ENCODE data around the gene KCNMB4. TPM values are rescaled to one million over a fixed set of nuclear protein-coding genes. Genes with fewer than 3 reads are reported as not detected.

Gene KCNMB4
- polyA plus RNA-seq, 4 donors, result 0.22 to 2.8 (median 1.3) TPM

GRCh38 chr12:70459786-70460185 is 93.7 kb downstream of the KCNMB4 start:
- FAIRE-seq (no peak), DNase-seq (no peak)
- Histone ChIP-seq H3K9me3 (ENCODE audit: control insufficient read depth in 2 of 2, insufficient read depth in 1 of 2, low read depth in 1 of 2, low read length in 1 of 2) (peaks cover 3 to 15% of the 10 kb centered on the region in 2 donors), H3K4me3 (ENCODE audit: low read depth in 1 of 3, low read length in 3 of 3) (no peak overlapping the region), H3K27me3 (ENCODE audit: control insufficient read depth in 3 of 3, insufficient read depth in 3 of 3, low read length in 3 of 3) (no peaks in the 10 kb centered on the region), H3K4me1 (ENCODE audit: control insufficient read depth in 3 of 3, insufficient read depth in 2 of 3, low read depth in 1 of 3, low read length in 2 of 3) (no peaks in the 10 kb centered on the region), H3K27ac (ENCODE audit: low read depth in 1 of 3, low read length in 2 of 3) (no peak overlapping the region), H3K36me3 (ENCODE audit: control insufficient read depth in 3 of 3, insufficient read depth in 2 of 3, low read depth in 1 of 3, low read length in 3 of 3) (no peaks in the 10 kb centered on the region)

- Histone ChIP-seq H3K9me3 (ENCODE audit: control insufficient read depth in 2 of 2, insufficient read depth in 1 of 2, low read depth in 1 of 2, low read length in 1 of 2) (peaks cover 3 to 15% of the 10 kb centered on the region in 2 donors), H3K36me3 (ENCODE audit: control insufficient read depth in 3 of 3, insufficient read depth in 2 of 3, low read depth in 1 of 3, low read length in 3 of 3) (no peaks in the 10 kb centered on the region), H3K27ac (ENCODE audit: low read depth in 1 of 3, low read length in 2 of 3) (no peak overlapping the region), H3K4me1 (ENCODE audit: control insufficient read depth in 3 of 3, insufficient read depth in 2 of 3, low read depth in 1 of 3, low read length in 2 of 3) (no peaks in the 10 kb centered on the region), H3K4me3 (ENCODE audit: low read depth in 1 of 3, low read length in 3 of 3) (no peak overlapping the region), H3K27me3 (ENCODE audit: control insufficient read depth in 3 of 3, insufficient read depth in 3 of 3, low read length in 3 of 3) (no peaks in the 10 kb centered on the region)
- no peak for FAIRE-seq
- WGBS, 3 donors, result 89 to 92% (median 91%) methylated on average over 4 of the region's 4 CpGs
- DNase-seq, result no peak
These were observed 97.9 kb downstream of the KCNMB4 start for GRCh38 chr12:70463997-70464396.

GRCh38 chr12:70466753-70467152 is 100.7 kb downstream of the KCNMB4 start:
- no peak overlapping the region for H3K27ac ChIP-seq (ENCODE audit: low read depth in 1 of 3, low read length in 2 of 3)
- H3K27me3 ChIP-seq (ENCODE audit: control insufficient read depth in 3 of 3, insufficient read depth in 3 of 3, low read length in 3 of 3), result no peaks in the 10 kb centered on the region
- no peak for DNase-seq
- 82 to 87% (median 85%) methylated on average over 2 of the region's 2 CpGs for WGBS, 3 donors
- no peaks in the 10 kb centered on the region for H3K4me1 ChIP-seq (ENCODE audit: control insufficient read depth in 3 of 3, insufficient read depth in 2 of 3, low read depth in 1 of 3, low read length in 2 of 3)
- H3K36me3 ChIP-seq (ENCODE audit: control insufficient read depth in 3 of 3, insufficient read depth in 2 of 3, low read depth in 1 of 3, low read length in 3 of 3), result no peaks in the 10 kb centered on the region
- FAIRE-seq, result no peak
- no peak overlapping the region for H3K4me3 ChIP-seq (ENCODE audit: low read depth in 1 of 3, low read length in 3 of 3)
- peaks cover 3 to 15% of the 10 kb centered on the region in 2 donors for H3K9me3 ChIP-seq (ENCODE audit: control insufficient read depth in 2 of 2, insufficient read depth in 1 of 2, low read depth in 1 of 2, low read length in 1 of 2)

- Histone ChIP-seq H3K27ac (ENCODE audit: low read depth in 1 of 3, low read length in 2 of 3) (no peak overlapping the region), H3K36me3 (ENCODE audit: control insufficient read depth in 3 of 3, insufficient read depth in 2 of 3, low read depth in 1 of 3, low read length in 3 of 3) (no peaks in the 10 kb centered on the region), H3K4me3 (ENCODE audit: low read depth in 1 of 3, low read length in 3 of 3) (no peak overlapping the region), H3K27me3 (ENCODE audit: control insufficient read depth in 3 of 3, insufficient read depth in 3 of 3, low read length in 3 of 3) (no peaks in the 10 kb centered on the region), H3K4me1 (ENCODE audit: control insufficient read depth in 3 of 3, insufficient read depth in 2 of 3, low read depth in 1 of 3, low read length in 2 of 3) (no peaks in the 10 kb centered on the region), H3K9me3 (ENCODE audit: control insufficient read depth in 2 of 2, insufficient read depth in 1 of 2, low read depth in 1 of 2, low read length in 1 of 2) (peaks cover 3 to 15% of the 10 kb centered on the region in 2 donors)
- FAIRE-seq, result no peak
- 85 to 92% (median 87%) methylated on average over 2 of the region's 2 CpGs for WGBS, 3 donors
- DNase-seq, result no peak
These were observed 101.4 kb downstream of the KCNMB4 start for GRCh38 chr12:70467476-70467875.

GRCh38 chr12:70467918-70468733 is 102.0 kb downstream of the KCNMB4 start:
- Histone ChIP-seq H3K4me3 (ENCODE audit: low read depth in 1 of 3, low read length in 3 of 3) (no peak overlapping the region), H3K9me3 (ENCODE audit: control insufficient read depth in 2 of 2, insufficient read depth in 1 of 2, low read depth in 1 of 2, low read length in 1 of 2) (peaks cover 3 to 15% of the 10 kb centered on the region in 2 donors), H3K27ac (ENCODE audit: low read depth in 1 of 3, low read length in 2 of 3) (no peak overlapping the region), H3K27me3 (ENCODE audit: control insufficient read depth in 3 of 3, insufficient read depth in 3 of 3, low read length in 3 of 3) (no peaks in the 10 kb centered on the region), H3K4me1 (ENCODE audit: control insufficient read depth in 3 of 3, insufficient read depth in 2 of 3, low read depth in 1 of 3, low read length in 2 of 3) (no peaks in the 10 kb centered on the region), H3K36me3 (ENCODE audit: control insufficient read depth in 3 of 3, insufficient read depth in 2 of 3, low read depth in 1 of 3, low read length in 3 of 3) (no peaks in the 10 kb centered on the region)
- 78 to 82% (median 81%) methylated on average over 10 of the region's 10 CpGs for WGBS, 3 donors
- FAIRE-seq, result no peak
- DNase-seq, result no peak

GRCh38 chr12:70468741-70469140 is 102.7 kb downstream of the KCNMB4 start:
- Histone ChIP-seq H3K36me3 (ENCODE audit: control insufficient read depth in 3 of 3, insufficient read depth in 2 of 3, low read depth in 1 of 3, low read length in 3 of 3) (no peaks in the 10 kb centered on the region), H3K9me3 (ENCODE audit: control insufficient read depth in 2 of 2, insufficient read depth in 1 of 2, low read depth in 1 of 2, low read length in 1 of 2) (peaks cover 3 to 8% of the 10 kb centered on the region in 2 donors), H3K4me3 (ENCODE audit: low read depth in 1 of 3, low read length in 3 of 3) (no peak overlapping the region), H3K4me1 (ENCODE audit: control insufficient read depth in 3 of 3, insufficient read depth in 2 of 3, low read depth in 1 of 3, low read length in 2 of 3) (no peaks in the 10 kb centered on the region), H3K27me3 (ENCODE audit: control insufficient read depth in 3 of 3, insufficient read depth in 3 of 3, low read length in 3 of 3) (no peaks in the 10 kb centered on the region), H3K27ac (ENCODE audit: low read depth in 1 of 3, low read length in 2 of 3) (no peak overlapping the region)
- FAIRE-seq, result no peak
- DNase-seq, result no peak
- 93 to 94% (median 93%) methylated on average over 3 of the region's 3 CpGs for WGBS, 3 donors

- H3K9me3 ChIP-seq (ENCODE audit: control insufficient read depth in 2 of 2, insufficient read depth in 1 of 2, low read depth in 1 of 2, low read length in 1 of 2), result peaks cover 1 to 3% of the 10 kb centered on the region in 2 donors
- no peaks in the 10 kb centered on the region for H3K36me3 ChIP-seq (ENCODE audit: control insufficient read depth in 3 of 3, insufficient read depth in 2 of 3, low read depth in 1 of 3, low read length in 3 of 3)
- DNase-seq (no peak), FAIRE-seq (no peak)
- no peaks in the 10 kb centered on the region for H3K4me1 ChIP-seq (ENCODE audit: control insufficient read depth in 3 of 3, insufficient read depth in 2 of 3, low read depth in 1 of 3, low read length in 2 of 3)
- WGBS, 3 donors, result 86 to 93% (median 90%) methylated on average over 12 of the region's 12 CpGs
- no peaks in the 10 kb centered on the region for H3K27me3 ChIP-seq (ENCODE audit: control insufficient read depth in 3 of 3, insufficient read depth in 3 of 3, low read length in 3 of 3)
- no peak overlapping the region for H3K27ac ChIP-seq (ENCODE audit: low read depth in 1 of 3, low read length in 2 of 3)
- H3K4me3 ChIP-seq (ENCODE audit: low read depth in 1 of 3, low read length in 3 of 3), result no peak overlapping the region
These were observed 103.2 kb downstream of the KCNMB4 start for GRCh38 chr12:70469221-70469820.

GRCh38 chr12:70482764-70483163 is 116.7 kb downstream of the KCNMB4 start:
- H3K4me3 ChIP-seq (ENCODE audit: low read depth in 1 of 3, low read length in 3 of 3), result no peak overlapping the region
- H3K27me3 ChIP-seq (ENCODE audit: control insufficient read depth in 3 of 3, insufficient read depth in 3 of 3, low read length in 3 of 3), result no peaks in the 10 kb centered on the region
- no peaks in the 10 kb centered on the region for H3K36me3 ChIP-seq (ENCODE audit: control insufficient read depth in 3 of 3, insufficient read depth in 2 of 3, low read depth in 1 of 3, low read length in 3 of 3)
- FAIRE-seq (no peak), DNase-seq (no peak)
- H3K9me3 ChIP-seq (ENCODE audit: control insufficient read depth in 2 of 2, insufficient read depth in 1 of 2, low read depth in 1 of 2, low read length in 1 of 2), result no peaks in the 10 kb centered on the region
- H3K27ac ChIP-seq (ENCODE audit: low read depth in 1 of 3, low read length in 2 of 3), result no peak overlapping the region
- H3K4me1 ChIP-seq (ENCODE audit: control insufficient read depth in 3 of 3, insufficient read depth in 2 of 3, low read depth in 1 of 3, low read length in 2 of 3), result peaks cover 0 to 4% (median 3%) of the 10 kb centered on the region in 3 donors
- WGBS, 3 donors, result 53 to 86% (median 81%) methylated on average over 1 of the region's 1 CpG

Measured in small intestine (tissue), 7 donors.